GM12874 (cell line): ENCODE measurements around the gene CDKL2.

ENCODE experiments used
- TF ChIP-seq, protein P1 (sequence below): IDR thresholded peaks from 2 replicates; pipeline ENCODE4 v1.5.1; 2011; ENCODE audit warnings: low read depth, mild to moderate bottlenecking, control low read depth, low read length, moderate library complexity; ENCODE audit not compliant: insufficient read depth

CDKL2 gene

GRCh38 chr4:75547647-75548387 lies 82.5 kb downstream of the CDKL2 start:
- TF ChIP-seq, protein P1, sequence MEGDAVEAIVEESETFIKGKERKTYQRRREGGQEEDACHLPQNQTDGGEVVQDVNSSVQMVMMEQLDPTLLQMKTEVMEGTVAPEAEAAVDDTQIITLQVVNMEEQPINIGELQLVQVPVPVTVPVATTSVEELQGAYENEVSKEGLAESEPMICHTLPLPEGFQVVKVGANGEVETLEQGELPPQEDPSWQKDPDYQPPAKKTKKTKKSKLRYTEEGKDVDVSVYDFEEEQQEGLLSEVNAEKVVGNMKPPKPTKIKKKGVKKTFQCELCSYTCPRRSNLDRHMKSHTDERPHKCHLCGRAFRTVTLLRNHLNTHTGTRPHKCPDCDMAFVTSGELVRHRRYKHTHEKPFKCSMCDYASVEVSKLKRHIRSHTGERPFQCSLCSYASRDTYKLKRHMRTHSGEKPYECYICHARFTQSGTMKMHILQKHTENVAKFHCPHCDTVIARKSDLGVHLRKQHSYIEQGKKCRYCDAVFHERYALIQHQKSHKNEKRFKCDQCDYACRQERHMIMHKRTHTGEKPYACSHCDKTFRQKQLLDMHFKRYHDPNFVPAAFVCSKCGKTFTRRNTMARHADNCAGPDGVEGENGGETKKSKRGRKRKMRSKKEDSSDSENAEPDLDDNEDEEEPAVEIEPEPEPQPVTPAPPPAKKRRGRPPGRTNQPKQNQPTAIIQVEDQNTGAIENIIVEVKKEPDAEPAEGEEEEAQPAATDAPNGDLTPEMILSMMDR = no peak

DNA sequence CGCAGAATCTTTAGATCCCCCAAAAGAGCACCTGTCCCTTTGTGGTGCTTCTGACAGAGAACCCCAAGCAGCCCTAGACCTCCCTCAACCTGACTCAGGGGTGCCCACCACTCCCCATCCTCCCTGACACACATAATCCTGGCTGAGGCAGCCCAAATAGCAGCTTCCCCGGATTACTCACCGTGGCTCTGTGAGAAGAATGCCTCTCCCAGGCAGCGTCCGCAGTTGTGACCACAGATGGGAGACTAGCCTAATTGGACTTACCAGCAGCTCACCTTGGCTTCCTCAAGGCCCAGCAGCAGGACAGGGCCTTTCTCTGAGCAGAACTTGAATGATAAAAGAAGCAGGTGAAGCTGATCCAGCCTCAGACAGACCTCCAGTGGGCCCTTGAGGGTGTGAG lies 84.8 kb downstream of the CDKL2 start:
- TF ChIP-seq, protein P1 = no peak

GRCh38 chr4:75544870-75545269 lies 85.5 kb downstream of the CDKL2 start:
- TF ChIP-seq, protein P1 = no peak

- TF ChIP-seq, protein P1 = no peak
Measured at GRCh38 chr4:75542824-75543223, 87.5 kb downstream of the CDKL2 start.

GRCh38 chr4:75530556-75531322 lies 99.6 kb downstream of the CDKL2 start:
- TF ChIP-seq, protein P1 = no peak
